GM23338 (cell line): ENCODE data around the gene FNDC10.
"Not testable (repeated sequence)": the region's sequence is repeated elsewhere in the genome, so short reads cannot be mapped to it uniquely, and the experiment has no call there.

Source experiments
- CREB1 ChIP-seq: fragments of 250-450 bp; sonication (Bioruptor Pico); IDR thresholded peaks from 2 replicates; pipeline ENCODE4 v1.5.0; 2020; ENCODE audit warnings: low read depth, mild to moderate bottlenecking, moderate library complexity
- EZH2 ChIP-seq: fragments of 200-600 bp; sonication (generic); IDR thresholded peaks from one replicate; pipeline ENCODE4 v1.8.0; 2017; ENCODE audit warnings: antibody characterized with exemption, mild to moderate bottlenecking, low read depth; ENCODE audit not compliant: unreplicated experiment
- EZH2phosphoT487 ChIP-seq: fragments of 200-600 bp; sonication (generic); IDR thresholded peaks from one replicate; pipeline ENCODE4 v1.8.1; 2018; ENCODE audit warnings: antibody characterized with exemption; ENCODE audit not compliant: unreplicated experiment
- POLR2AphosphoS5 ChIP-seq: IDR thresholded peaks from 2 replicates; pipeline ENCODE4 v1.6.1; 2016; ENCODE audit warnings: antibody characterized with exemption, low read depth
- STAT1 ChIP-seq: IDR thresholded peaks from one replicate; pipeline ENCODE4 v1.6.1; 2016; ENCODE audit warnings: antibody characterized with exemption; ENCODE audit not compliant: unreplicated experiment
- TF ChIP-seq, protein P1 (sequence below): IDR thresholded peaks from one replicate; pipeline ENCODE4 v1.6.1; 2018; ENCODE audit warnings: antibody characterized with exemption; ENCODE audit not compliant: unreplicated experiment
- TF ChIP-seq, protein P2 (sequence below), 2 experiments: fragments of 200-600 bp in 1 of 2; sonication (generic) in 1 of 2; conservative IDR thresholded peaks; 2 replicates each; pipeline versions ENCODE4 v1.5.1 to v1.6.1; 2016 to 2017; ENCODE audit warnings: antibody characterized with exemption in 2 of 2, low read depth in 2 of 2, mild to moderate bottlenecking in 2 of 2, moderate library complexity in 1 of 2
- TF ChIP-seq, protein P3 (sequence below): IDR thresholded peaks from 2 replicates; pipeline ENCODE4 v1.6.1; 2016; ENCODE audit warnings: antibody characterized with exemption

DNA sequence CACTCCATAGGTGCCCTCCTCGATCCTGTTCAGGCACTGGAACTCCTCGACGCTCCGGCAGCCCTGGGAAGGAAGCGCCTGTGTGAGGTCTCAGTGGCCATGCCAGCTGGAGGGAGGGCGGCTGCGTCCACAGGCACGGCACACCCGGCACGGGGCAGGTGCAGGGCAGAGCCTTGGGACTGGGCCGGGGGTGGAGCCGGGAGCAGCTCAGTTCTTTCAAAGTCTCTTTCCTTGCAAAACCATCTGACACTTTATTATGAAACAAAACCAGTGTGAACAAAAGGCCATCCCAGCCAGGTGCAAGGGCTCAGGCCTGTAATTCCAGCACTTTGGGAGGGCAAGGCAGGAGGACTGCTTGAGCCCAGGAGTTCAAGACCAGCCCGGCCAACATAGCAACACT lies 38.6 kb upstream of the FNDC10 start:
- TF ChIP-seq, protein P1, sequence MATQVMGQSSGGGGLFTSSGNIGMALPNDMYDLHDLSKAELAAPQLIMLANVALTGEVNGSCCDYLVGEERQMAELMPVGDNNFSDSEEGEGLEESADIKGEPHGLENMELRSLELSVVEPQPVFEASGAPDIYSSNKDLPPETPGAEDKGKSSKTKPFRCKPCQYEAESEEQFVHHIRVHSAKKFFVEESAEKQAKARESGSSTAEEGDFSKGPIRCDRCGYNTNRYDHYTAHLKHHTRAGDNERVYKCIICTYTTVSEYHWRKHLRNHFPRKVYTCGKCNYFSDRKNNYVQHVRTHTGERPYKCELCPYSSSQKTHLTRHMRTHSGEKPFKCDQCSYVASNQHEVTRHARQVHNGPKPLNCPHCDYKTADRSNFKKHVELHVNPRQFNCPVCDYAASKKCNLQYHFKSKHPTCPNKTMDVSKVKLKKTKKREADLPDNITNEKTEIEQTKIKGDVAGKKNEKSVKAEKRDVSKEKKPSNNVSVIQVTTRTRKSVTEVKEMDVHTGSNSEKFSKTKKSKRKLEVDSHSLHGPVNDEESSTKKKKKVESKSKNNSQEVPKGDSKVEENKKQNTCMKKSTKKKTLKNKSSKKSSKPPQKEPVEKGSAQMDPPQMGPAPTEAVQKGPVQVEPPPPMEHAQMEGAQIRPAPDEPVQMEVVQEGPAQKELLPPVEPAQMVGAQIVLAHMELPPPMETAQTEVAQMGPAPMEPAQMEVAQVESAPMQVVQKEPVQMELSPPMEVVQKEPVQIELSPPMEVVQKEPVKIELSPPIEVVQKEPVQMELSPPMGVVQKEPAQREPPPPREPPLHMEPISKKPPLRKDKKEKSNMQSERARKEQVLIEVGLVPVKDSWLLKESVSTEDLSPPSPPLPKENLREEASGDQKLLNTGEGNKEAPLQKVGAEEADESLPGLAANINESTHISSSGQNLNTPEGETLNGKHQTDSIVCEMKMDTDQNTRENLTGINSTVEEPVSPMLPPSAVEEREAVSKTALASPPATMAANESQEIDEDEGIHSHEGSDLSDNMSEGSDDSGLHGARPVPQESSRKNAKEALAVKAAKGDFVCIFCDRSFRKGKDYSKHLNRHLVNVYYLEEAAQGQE: not testable (repeated sequence)
- TF ChIP-seq, protein P2, sequence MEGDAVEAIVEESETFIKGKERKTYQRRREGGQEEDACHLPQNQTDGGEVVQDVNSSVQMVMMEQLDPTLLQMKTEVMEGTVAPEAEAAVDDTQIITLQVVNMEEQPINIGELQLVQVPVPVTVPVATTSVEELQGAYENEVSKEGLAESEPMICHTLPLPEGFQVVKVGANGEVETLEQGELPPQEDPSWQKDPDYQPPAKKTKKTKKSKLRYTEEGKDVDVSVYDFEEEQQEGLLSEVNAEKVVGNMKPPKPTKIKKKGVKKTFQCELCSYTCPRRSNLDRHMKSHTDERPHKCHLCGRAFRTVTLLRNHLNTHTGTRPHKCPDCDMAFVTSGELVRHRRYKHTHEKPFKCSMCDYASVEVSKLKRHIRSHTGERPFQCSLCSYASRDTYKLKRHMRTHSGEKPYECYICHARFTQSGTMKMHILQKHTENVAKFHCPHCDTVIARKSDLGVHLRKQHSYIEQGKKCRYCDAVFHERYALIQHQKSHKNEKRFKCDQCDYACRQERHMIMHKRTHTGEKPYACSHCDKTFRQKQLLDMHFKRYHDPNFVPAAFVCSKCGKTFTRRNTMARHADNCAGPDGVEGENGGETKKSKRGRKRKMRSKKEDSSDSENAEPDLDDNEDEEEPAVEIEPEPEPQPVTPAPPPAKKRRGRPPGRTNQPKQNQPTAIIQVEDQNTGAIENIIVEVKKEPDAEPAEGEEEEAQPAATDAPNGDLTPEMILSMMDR (conservative IDR thresholded peaks at IDR 0.05; ENCODE audit: low read depth in 2 of 2): not testable (repeated sequence)
- not testable (repeated sequence) for TF ChIP-seq POLR2AphosphoS5; CREB1 (CRISPR knock-in tag); EZH2phosphoT487; STAT1; EZH2
- TF ChIP-seq, protein P3, sequence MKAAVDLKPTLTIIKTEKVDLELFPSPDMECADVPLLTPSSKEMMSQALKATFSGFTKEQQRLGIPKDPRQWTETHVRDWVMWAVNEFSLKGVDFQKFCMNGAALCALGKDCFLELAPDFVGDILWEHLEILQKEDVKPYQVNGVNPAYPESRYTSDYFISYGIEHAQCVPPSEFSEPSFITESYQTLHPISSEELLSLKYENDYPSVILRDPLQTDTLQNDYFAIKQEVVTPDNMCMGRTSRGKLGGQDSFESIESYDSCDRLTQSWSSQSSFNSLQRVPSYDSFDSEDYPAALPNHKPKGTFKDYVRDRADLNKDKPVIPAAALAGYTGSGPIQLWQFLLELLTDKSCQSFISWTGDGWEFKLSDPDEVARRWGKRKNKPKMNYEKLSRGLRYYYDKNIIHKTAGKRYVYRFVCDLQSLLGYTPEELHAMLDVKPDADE: not testable (repeated sequence)
